Measurements from ENCODE around the gene ZBTB7A.

DNA sequence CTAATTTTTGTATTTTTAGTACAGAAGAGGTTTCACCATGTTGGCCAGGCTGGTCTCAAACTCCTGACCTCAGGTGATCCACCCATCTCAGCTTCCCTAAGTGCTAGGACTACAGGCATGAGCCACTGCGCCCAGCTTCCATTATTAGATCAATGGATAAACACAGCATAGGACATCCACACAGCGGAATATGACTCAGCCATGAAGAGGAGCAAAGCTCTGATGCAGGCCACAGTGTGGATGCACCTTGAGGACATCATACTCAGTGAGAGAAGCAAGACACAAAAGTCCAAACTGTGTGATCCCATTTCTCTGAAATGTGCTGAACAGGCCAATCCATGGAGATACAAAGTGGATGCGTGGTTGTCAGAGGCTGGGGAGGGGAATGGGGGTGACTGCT, 4.9 kb upstream of the ZBTB7A start:
- TF ChIP-seq, protein P1, sequence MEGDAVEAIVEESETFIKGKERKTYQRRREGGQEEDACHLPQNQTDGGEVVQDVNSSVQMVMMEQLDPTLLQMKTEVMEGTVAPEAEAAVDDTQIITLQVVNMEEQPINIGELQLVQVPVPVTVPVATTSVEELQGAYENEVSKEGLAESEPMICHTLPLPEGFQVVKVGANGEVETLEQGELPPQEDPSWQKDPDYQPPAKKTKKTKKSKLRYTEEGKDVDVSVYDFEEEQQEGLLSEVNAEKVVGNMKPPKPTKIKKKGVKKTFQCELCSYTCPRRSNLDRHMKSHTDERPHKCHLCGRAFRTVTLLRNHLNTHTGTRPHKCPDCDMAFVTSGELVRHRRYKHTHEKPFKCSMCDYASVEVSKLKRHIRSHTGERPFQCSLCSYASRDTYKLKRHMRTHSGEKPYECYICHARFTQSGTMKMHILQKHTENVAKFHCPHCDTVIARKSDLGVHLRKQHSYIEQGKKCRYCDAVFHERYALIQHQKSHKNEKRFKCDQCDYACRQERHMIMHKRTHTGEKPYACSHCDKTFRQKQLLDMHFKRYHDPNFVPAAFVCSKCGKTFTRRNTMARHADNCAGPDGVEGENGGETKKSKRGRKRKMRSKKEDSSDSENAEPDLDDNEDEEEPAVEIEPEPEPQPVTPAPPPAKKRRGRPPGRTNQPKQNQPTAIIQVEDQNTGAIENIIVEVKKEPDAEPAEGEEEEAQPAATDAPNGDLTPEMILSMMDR (conservative IDR thresholded peaks at IDR 0.05; ENCODE audit: low read depth, low read length), result no peak
- no peak for TF ChIP-seq EZH2 (IDR thresholded peaks at IDR 0.05; ENCODE audit: borderline replicate concordance, low read depth, low read length, poor library complexity, severe bottlenecking)

Measured in A673 (cell line).